D721Med (cell line): ENCODE measurements around the gene TMEM236.

Source experiments
- DNase-seq: peaks from one replicate; pipeline ENCODE4 v3.0.0; 2011; ENCODE audit warnings: low spot score; ENCODE audit not compliant: insufficient read length
- FAIRE-seq: peaks from 2 replicates; lab custom pipeline; 2011; peaks lifted over from hg19 to GRCh38; lab: Jason Lieb, UNC
- TF ChIP-seq, protein P1 (sequence below): IDR thresholded peaks from 2 replicates; pipeline ENCODE4 v1.5.1; 2012; ENCODE audit warnings: mild to moderate bottlenecking, control low read depth; ENCODE audit not compliant: insufficient read depth; ENCODE audit errors: missing control alignments

The TMEM236 gene

GRCh38 chr10:17817316-17817715 is 65.3 kb downstream of the TMEM236 start:
- TF ChIP-seq, protein P1, sequence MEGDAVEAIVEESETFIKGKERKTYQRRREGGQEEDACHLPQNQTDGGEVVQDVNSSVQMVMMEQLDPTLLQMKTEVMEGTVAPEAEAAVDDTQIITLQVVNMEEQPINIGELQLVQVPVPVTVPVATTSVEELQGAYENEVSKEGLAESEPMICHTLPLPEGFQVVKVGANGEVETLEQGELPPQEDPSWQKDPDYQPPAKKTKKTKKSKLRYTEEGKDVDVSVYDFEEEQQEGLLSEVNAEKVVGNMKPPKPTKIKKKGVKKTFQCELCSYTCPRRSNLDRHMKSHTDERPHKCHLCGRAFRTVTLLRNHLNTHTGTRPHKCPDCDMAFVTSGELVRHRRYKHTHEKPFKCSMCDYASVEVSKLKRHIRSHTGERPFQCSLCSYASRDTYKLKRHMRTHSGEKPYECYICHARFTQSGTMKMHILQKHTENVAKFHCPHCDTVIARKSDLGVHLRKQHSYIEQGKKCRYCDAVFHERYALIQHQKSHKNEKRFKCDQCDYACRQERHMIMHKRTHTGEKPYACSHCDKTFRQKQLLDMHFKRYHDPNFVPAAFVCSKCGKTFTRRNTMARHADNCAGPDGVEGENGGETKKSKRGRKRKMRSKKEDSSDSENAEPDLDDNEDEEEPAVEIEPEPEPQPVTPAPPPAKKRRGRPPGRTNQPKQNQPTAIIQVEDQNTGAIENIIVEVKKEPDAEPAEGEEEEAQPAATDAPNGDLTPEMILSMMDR = no peak
- DNase-seq = no peak
- no peak for FAIRE-seq

DNA sequence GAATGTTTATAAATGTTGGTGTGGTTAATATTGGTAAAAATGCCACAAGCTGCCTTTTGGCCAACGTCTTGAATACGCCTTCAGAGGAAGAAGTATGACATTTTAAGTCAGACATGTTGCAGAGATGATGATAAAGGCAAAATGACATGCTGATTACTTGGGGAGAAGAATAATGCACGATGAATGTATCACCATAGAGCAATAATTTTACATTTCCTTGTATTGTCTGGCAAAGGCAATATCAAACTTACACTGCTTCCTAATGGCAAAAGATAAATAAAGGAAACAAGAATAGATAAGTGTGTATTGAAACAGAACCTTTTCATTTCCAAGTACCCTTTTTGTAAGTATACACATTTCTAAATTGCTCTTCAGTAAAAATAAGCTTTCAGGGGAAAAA is 65.8 kb downstream of the TMEM236 start:
- FAIRE-seq (peak; percentile 38), DNase-seq (no peak)
- TF ChIP-seq, protein P1 = no peak

GRCh38 chr10:17819836-17820235 is 67.8 kb downstream of the TMEM236 start:
- DNase-seq (no peak), FAIRE-seq (no peak)
- TF ChIP-seq, protein P1 = no peak

- TF ChIP-seq, protein P1 = no peak
- FAIRE-seq (no peak), DNase-seq (no peak)
Observed at GRCh38 chr10:17820943-17821342, 68.9 kb downstream of the TMEM236 start.

DNA sequence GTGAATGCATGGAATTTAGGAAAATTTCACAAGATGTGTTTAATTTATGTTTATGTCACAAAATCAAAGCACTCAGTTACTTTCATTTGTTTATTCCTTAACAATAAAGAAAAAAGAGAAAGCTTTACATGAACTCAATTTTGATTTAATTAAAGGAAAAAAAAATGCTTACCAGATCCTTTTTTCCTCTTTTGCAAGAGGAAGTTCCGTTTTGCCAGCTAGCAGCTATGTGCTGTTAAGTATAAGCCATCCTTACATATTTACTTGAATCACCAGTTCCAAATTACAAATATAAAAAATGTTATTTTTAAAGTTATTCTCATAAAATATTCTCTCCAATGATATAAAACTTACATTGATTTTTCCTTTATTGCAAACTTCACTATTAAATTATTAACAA is 69.9 kb downstream of the TMEM236 start:
- FAIRE-seq = no peak
- TF ChIP-seq, protein P1 = no peak
- no peak for DNase-seq

GRCh38 chr10:17831341-17831740 is 79.3 kb downstream of the TMEM236 start:
- TF ChIP-seq, protein P1 = no peak
- DNase-seq (no peak), FAIRE-seq (no peak)

DNA sequence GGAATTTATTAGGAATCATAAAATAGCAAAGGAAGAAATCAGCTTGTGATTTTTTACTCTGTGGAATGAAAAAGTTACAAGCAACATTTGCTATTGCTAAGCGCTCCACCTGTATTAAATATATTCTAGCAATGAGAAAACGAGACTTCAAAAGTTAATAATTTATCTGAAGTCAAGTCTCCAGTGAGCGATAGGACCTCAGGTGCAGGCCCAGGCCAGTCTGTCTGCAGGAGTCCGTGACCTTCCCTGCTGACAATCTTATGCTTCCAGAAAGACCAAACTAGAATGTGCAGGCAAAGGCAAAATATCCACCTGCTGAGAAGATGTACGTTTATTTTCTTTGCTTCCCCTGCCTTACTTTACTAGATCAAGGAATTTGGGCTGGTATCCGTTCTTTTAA is 79.9 kb downstream of the TMEM236 start:
- FAIRE-seq (no peak), DNase-seq (no peak)
- TF ChIP-seq, protein P1 = no peak
